ENCODE data around the gene R3HDM4.

- TF ChIP-seq RAD21 (conservative IDR thresholded peaks at IDR 0.05 in 1 of 2, IDR thresholded peaks at IDR 0.05 in 1 of 2) = no peak
- no peak for TF ChIP-seq HMGXB4 (CRISPR knock-in tag; IDR thresholded peaks at IDR 0.05; ENCODE audit: borderline replicate concordance)
- no peak for TF ChIP-seq NPAS2 (CRISPR knock-in tag; IDR thresholded peaks at IDR 0.05; ENCODE audit: borderline replicate concordance)
- no peak for TF ChIP-seq CTCF (IDR thresholded peaks at IDR 0.05)
- no peak for TF ChIP-seq USF2 (IDR thresholded peaks at IDR 0.05)
- no peak for TF ChIP-seq MAX (IDR thresholded peaks at IDR 0.05)
- TF ChIP-seq RARB (CRISPR knock-in tag; IDR thresholded peaks at IDR 0.05) = no peak
- TF ChIP-seq KDM1A (IDR thresholded peaks at IDR 0.05; ENCODE audit: low read depth) = no peak
- TF ChIP-seq RNF2 (IDR thresholded peaks at IDR 0.05; ENCODE audit: borderline replicate concordance, low read depth) = no peak
- no peak for TF ChIP-seq EP300 (IDR thresholded peaks at IDR 0.05)
- TF ChIP-seq POLR2A (IDR thresholded peaks at IDR 0.05; ENCODE audit: low read length) = no peak
- TF ChIP-seq ELK1 (IDR thresholded peaks at IDR 0.05; ENCODE audit: low read depth, low read length) = no peak
- no peak for TF ChIP-seq RFX5 (IDR thresholded peaks at IDR 0.05)
- no peak for TF ChIP-seq JUNB (IDR thresholded peaks at IDR 0.05)
These were observed 47.6 kb upstream of the R3HDM4 start for GRCh38 chr19:960601-960938.

All from A549 (cell line).